Measurements from ENCODE around the gene MAB21L3. TPM values are rescaled to one million over a fixed set of nuclear protein-coding genes. Genes with fewer than 3 reads are reported as not detected.

Gene MAB21L3
- polyA plus RNA-seq, 4 donors, result 0.71 to 1.1 (median 0.80) TPM

GRCh38 chr1:116163533-116163932 lies 52.3 kb downstream of the MAB21L3 start:
- DNase-seq (ENCODE audit: low read depth in 4 of 4, low spot score in 3 of 4), result no peak

DNA sequence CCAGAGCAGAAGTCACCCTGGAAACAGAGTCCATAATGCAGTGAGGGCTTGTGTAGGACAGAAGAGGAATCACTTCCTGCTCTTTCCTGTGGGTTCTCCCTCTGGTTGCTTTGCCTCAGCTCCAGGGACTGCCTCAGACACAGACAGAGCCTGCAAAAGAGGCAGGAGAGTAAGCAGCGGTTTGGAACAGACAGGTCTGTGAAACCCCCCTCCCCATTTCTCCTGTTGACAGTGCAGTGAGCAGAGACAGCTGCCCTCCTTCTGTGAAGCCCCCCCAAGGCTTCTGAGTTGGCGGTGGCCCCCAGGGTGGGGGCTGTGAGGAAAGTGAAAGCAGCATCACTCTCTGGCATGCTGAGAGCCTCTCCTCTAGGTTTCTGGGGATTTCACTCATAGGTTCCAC lies 53.0 kb downstream of the MAB21L3 start:
- DNase-seq (ENCODE audit: low read depth in 4 of 4, low spot score in 3 of 4), result no peak

DNA sequence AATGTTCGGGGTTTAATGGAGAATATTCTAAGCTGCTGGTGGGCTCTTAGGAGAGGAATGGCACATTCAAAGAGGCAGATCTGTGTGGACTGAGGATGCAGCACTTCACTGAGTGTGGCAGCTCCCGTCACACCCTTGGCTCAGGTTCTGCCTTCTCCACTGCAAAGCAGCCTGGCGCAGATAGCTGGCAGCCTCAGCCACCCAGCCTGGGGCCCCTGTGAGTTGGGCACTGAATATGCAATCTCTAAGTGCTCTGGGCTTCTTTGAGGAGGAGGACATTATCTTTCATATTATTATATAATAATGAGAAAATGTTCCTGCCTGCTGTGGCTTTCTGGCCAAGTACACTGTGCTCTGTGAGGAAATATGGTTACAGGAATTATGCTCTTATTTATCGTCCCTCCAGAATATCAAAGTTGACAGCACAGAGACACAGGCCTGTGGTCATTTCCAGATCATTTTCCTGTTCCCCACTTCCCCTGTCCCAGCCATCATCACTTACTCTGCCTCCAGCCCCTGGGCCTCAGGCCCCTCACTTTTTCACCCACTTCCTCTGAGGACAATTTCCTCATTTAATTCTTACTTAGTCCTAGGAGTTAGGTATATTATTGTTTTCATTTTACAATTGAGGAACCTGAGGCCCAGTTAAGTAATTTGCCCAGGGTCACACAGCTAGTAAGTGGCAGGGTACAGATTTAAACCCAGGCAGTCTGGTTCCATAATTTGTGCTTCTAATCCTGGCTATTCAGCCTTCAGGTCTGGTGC lies 53.6 kb downstream of the MAB21L3 start:
- no peak for DNase-seq (ENCODE audit: low read depth in 4 of 4, low spot score in 3 of 4)

DNA sequence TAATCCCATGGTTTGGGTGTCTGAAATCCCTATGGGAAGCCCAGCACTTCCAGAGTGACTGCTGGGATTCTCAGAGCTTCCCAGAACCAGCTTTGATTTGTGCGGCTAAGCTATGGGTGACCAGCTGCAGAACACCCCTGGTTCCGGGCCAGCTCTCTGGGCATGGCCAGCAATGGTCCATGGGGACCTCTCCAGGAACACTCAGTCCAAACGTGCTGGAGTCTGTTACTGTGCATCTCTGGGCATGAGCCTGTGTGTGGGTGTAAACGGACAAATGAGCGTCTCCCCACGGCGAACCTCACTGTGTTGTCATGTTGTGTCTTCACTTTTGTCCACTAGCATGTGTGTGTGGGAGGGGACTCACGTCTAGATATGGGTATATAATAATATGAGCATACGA lies 54.4 kb downstream of the MAB21L3 start:
- no peak for DNase-seq (ENCODE audit: low read depth in 4 of 4, low spot score in 3 of 4)

DNA sequence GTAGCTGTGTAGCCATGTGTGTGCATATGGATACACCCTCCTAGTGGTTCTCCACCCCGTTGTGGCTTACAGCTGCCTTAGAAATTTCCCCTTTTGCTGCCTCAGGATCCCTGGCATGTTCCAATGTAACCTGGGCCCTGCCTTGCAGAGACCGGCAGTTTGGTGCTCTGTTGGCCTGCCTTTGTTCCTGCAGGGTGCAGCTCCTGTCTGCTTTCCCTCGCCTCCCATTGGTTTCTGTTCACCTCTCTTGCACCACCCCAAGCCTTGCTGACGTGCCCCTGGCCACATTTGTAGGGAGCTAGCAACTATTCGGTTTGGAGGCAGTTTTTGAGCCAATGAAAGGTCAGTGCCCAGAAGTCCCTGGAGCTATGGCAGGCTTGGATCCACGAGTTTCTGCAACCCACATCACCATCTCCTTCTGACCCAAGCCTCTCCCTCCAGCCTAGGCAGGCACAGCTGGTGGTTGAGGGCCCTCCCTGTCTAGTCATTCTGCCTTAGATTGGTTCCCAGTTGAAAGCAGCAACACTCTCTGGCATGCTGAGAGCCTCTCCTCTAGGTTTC lies 54.9 kb downstream of the MAB21L3 start:
- no peak for DNase-seq (ENCODE audit: low read depth in 4 of 4, low spot score in 3 of 4)

DNA sequence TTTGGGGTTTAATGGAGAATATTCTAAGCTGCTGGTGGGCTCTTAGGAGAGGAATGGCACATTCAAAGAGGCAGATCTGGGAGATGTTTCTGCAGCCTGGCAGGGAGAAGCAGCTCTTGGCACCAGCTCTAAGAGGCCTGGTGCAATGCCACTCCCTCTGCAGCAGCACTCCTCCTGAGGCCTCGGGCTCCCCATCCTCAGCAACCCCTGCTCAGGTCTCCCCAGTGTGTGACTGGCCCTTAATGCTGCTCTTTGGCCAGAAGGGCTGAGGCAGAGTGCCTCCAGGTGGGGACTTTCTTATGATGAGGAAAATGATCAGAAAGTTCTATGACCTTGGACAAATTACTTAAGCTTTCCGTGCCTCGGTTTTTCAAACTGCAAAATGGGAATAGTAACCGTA lies 55.5 kb downstream of the MAB21L3 start:
- no peak for DNase-seq (ENCODE audit: low read depth in 4 of 4, low spot score in 3 of 4)

- DNase-seq (ENCODE audit: low read depth in 4 of 4, low spot score in 3 of 4), result no peak
Observed at GRCh38 chr1:116167625-116168276, 56.6 kb downstream of the MAB21L3 start.

GRCh38 chr1:116168277-116169032 lies 57.3 kb downstream of the MAB21L3 start:
- peak in 3 of 4 donors; percentile 62 to 79 (median 66) for DNase-seq (ENCODE audit: low read depth in 4 of 4, low spot score in 3 of 4)

- no peak for DNase-seq (ENCODE audit: low read depth in 4 of 4, low spot score in 3 of 4)
Observed at GRCh38 chr1:116169898-116170297, 58.7 kb downstream of the MAB21L3 start.

DNA sequence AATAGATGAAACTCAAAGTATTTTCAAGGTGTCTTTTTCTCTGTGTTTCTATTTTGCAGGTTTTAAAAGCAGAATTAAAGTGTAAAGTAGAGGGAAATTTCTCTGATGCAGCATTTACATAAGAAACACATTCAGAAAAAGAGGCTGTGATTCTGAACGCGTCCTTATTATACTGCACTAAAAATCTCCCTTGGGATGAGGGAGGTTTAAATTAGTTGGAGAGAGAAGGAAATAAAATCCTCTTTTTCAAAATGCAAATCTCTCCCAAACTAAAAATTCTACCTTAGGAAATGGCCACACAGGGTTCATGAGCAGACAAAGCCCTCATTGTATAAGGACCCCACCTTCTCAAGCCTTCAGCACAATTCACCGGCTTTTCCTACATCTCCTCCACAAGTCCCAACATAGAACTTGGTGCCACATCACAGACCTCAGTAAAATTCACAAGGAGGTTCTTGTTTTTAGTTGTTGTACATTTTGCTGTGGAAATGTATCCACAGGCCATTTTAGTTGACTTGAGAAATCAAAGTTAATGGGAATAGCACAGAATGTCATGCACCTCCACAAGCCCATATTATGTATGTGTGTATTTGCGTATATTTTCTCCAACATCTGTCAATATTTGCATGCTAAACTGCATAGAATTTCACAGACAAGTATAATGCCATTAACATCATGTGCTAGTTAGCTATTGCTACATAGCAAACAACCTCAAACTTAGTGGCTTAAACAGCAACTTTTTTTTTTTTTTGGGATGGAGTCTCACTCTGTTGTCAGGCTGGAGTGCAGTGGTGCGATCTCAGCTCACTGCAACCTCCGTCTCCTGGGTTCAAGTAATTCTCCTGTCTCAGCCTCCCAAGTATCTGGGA lies 59.8 kb downstream of the MAB21L3 start:
- DNase-seq (ENCODE audit: low read depth in 4 of 4, low spot score in 3 of 4), result no peak

- DNase-seq (ENCODE audit: low read depth in 4 of 4, low spot score in 3 of 4), result no peak
Observed at GRCh38 chr1:116172666-116173065, 61.5 kb downstream of the MAB21L3 start.

- DNase-seq (ENCODE audit: low read depth in 4 of 4, low spot score in 3 of 4), result no peak
Observed at GRCh38 chr1:116175611-116176010, 64.4 kb downstream of the MAB21L3 start.

- no peak for DNase-seq (ENCODE audit: low read depth in 4 of 4, low spot score in 3 of 4)
Observed at GRCh38 chr1:116176306-116176789, 65.1 kb downstream of the MAB21L3 start.

- DNase-seq (ENCODE audit: low read depth in 4 of 4, low spot score in 3 of 4), result no peak
Observed at GRCh38 chr1:116177861-116178260, 66.7 kb downstream of the MAB21L3 start.

DNA sequence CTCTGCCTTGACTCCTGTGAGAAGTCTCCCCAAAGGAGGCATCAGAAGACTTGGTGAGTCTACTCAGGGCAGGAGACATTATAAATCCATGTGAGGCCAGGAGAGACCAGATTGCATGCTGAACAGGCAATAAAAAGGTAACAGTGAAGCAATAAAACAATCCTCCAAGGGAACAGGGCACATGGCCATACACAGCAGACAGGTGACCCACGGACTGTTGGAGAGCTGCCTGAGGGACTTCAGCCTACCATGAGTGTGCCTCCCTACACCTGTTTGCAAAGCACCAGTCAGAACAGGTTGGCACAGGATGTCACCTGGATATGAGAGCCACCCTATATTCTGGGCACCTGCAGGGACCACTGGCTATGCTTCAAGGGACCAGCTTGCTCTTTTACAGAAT lies 67.6 kb downstream of the MAB21L3 start:
- DNase-seq (ENCODE audit: low read depth in 4 of 4, low spot score in 3 of 4), result no peak

- DNase-seq (ENCODE audit: low read depth in 4 of 4, low spot score in 3 of 4), result peak in 2 of 4 donors; percentile 40
Observed at GRCh38 chr1:116179419-116179818, 68.2 kb downstream of the MAB21L3 start.

- DNase-seq (ENCODE audit: low read depth in 4 of 4, low spot score in 3 of 4), result no peak
Observed at GRCh38 chr1:116179964-116180363, 68.8 kb downstream of the MAB21L3 start.

- no peak for DNase-seq (ENCODE audit: low read depth in 4 of 4, low spot score in 3 of 4)
Observed at GRCh38 chr1:116182019-116182714, 71.0 kb downstream of the MAB21L3 start.

Data from right renal pelvis (tissue), 4 donors.